Lung microvascular endothelial cell (primary cell): ENCODE results near the gene NMBR. TPM values are rescaled to one million over a fixed set of nuclear protein-coding genes. Genes with fewer than 3 reads are reported as not detected.
A peak's percentile ranks its signal among the peaks of the same experiment; 100 is the strongest.
"Not testable (repeated sequence)": the region's sequence is repeated elsewhere in the genome, so short reads cannot be mapped to it uniquely, and the experiment has no call there.

Source experiments
- DNase-seq, 2 donors: peaks; one replicate each; pipeline versions ENCODE4 v3.0.0 to v3.0.0-alpha.2; 2010; ENCODE audit warnings: low read depth in 2 of 2
- total RNA-seq: library from RNA; depleted of rRNA; stranded (reverse); fragments of >200 nt; gene quantifications from 2 replicates; pipeline ENCODE4 v1.2.1, GENCODE V29; 2014

NMBR gene
- total RNA-seq, 1 donor from 2014 or later: not detected

- peak; percentile 8 to 13 for DNase-seq
Measured at GRCh38 chr6:142155091-142155490, 8.2 kb upstream of the NMBR start.

- no peak for DNase-seq
Measured at GRCh38 chr6:142154336-142154735, 7.4 kb upstream of the NMBR start.

- no peak for DNase-seq
Measured at GRCh38 chr6:142153196-142153595, 6.3 kb upstream of the NMBR start.

GRCh38 chr6:142152746-142153145 is 5.8 kb upstream of the NMBR start:
- DNase-seq: peak in 1 of 2 donors; percentile 33

- not testable (repeated sequence) for DNase-seq
Measured at GRCh38 chr6:142141531-142141930, 5.4 kb downstream of the NMBR start.

GRCh38 chr6:142138876-142139275 is 8.0 kb downstream of the NMBR start:
- no peak for DNase-seq

GRCh38 chr6:142132625-142133024 is 14.3 kb downstream of the NMBR start, which contains the start of gene GJE1:
Gene GJE1, plus strand, starts transcription at chr6:142132925. Its CDS starts 234 bp downstream, at chr6:142133159.
- no peak for DNase-seq

GRCh38 chr6:142130814-142131213 is 16.1 kb downstream of the NMBR start:
- DNase-seq: no peak

GRCh38 chr6:142121342-142121741 is 25.6 kb downstream of the NMBR start:
- DNase-seq: no peak

GRCh38 chr6:142118925-142119324 is 28.0 kb downstream of the NMBR start:
- DNase-seq: peak in 1 of 2 donors; percentile 51

- no peak for DNase-seq
Measured at GRCh38 chr6:142118328-142118727, 28.6 kb downstream of the NMBR start.

- DNase-seq: no peak
Measured at GRCh38 chr6:142117366-142117765, 29.6 kb downstream of the NMBR start.

- DNase-seq: peak; percentile 80 to 85
Measured at GRCh38 chr6:142112451-142113061, 34.4 kb downstream of the NMBR start.

- not testable (repeated sequence) for DNase-seq
Measured at GRCh38 chr6:142110820-142111219, 36.1 kb downstream of the NMBR start.

GRCh38 chr6:142104820-142105219 is 42.1 kb downstream of the NMBR start:
- not testable (repeated sequence) for DNase-seq

- peak; percentile 33 to 59 for DNase-seq
Measured at GRCh38 chr6:142088858-142089216, 58.1 kb downstream of the NMBR start.

GRCh38 chr6:142087950-142088857 is 58.7 kb downstream of the NMBR start:
- no peak for DNase-seq

GRCh38 chr6:142079130-142079529 is 67.8 kb downstream of the NMBR start:
- no peak for DNase-seq

- no peak for DNase-seq
Measured at GRCh38 chr6:142075516-142076101, 71.3 kb downstream of the NMBR start.

- no peak for DNase-seq
Measured at GRCh38 chr6:142074516-142074915, 72.4 kb downstream of the NMBR start.

- DNase-seq: no peak
Measured at GRCh38 chr6:142071981-142072380, 74.9 kb downstream of the NMBR start.

- no peak for DNase-seq
Measured at GRCh38 chr6:142068416-142068815, 78.5 kb downstream of the NMBR start.
